OCI-LY3 (cell line): ENCODE measurements around the gene OR10T2.

ENCODE experiments used
- CTCF ChIP-seq: fragments of 200-600, 300-600 bp; sonication (generic); IDR thresholded peaks from 2 replicates; pipeline ENCODE4 v1.5.1; 2014; ENCODE audit warnings: antibody characterized with exemption, low read length, low read depth
- EZH2phosphoT487 ChIP-seq: fragments of 200-600 bp; shearing (Covaris generic); IDR thresholded peaks from 2 replicates; pipeline ENCODE4 v1.6.1; 2018; ENCODE audit warnings: antibody characterized with exemption, mixed run types, low read depth

- TF ChIP-seq CTCF = no peak
- no peak for TF ChIP-seq EZH2phosphoT487
Measured at GRCh38 chr1:158426137-158426536, 26.9 kb upstream of the OR10T2 start, which contains the start of gene OR10K2.
